Putamen (tissue), 1 donor: Measurements from ENCODE around the gene PEX14.

Experiments
- DNase-seq: peaks from one replicate; pipeline ENCODE4 v3.0.0-alpha.2; 2016; ENCODE audit warnings: low spot score

PEX14 gene

DNA sequence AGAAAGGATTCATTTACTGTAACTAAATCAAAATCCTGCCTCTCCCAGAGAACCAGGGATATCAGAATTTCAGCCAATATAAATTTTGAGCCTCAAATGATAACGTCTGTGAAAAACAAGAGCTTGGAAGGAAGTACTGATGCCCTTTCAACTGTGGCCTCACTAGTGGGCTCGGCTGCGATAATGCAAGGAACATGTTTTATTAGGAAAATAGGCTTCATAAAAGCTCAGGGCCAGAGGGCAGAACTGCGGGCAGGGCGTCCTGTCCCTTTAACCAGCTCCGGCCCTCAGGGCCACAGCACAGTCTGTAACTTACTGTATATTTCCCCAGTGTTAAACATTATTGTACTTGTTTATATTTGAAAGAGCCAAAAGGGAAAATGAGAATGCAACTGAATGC, 122.0 kb downstream of the PEX14 start:
- no peak for DNase-seq

DNA sequence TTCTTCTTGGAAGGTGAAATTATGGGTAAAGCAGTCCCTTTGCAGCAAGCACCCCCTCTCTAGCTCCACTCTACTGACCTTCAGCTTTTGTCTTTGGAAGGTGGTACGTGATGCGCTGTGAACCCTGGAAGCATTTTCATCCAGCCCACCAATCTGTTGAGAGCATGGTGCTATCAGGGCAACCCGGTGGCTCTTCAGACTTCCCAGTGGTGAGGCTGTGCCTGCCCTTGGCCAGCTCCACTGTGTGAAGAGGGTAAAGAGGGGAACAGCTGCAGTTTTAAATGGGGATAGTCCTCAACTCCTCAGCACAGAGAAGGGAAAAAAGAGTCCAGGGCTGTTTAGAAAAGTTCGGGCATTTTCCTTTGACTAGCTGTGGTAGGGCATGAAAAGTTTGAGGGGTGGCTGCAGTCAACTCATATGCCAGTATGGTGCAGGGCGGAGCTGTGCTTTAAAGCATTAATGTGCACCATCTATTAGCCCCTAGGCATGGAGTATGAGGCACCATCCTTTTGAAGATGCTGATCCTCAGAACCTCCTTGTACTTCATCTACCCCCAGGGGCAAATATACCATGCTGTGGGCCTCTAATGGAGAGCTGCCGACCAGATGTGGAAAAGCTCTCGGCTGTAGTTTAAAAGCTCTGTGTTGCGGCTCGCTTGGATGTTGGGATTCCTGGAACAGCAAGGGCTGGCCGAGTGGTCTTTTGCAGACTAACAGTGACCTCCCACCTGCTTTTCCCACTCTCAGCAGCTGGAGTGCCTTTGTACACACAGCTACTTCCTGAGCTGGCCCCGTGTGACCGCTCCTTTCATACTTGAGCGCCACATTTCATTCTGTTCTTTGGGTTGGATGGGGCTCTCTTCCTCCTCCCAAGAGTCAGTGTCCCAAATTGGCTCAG, 123.0 kb downstream of the PEX14 start:
- DNase-seq, result no peak

DNA sequence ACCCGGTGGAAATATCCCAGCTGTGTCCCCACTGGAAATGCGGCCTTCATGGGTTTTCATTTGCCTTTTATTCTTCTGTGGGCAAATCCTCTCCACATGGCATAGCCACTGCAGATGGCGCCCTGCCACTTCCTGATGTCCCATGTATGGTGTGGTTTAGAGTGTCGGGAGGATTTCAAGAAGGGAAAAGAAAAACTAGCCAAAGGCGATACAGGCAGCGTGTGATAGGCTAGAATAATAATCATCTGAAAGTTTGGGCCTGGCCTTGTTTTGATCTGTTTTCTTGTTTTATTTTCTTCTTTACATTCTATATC, 123.6 kb downstream of the PEX14 start:
- peak; percentile 25 for DNase-seq

DNA sequence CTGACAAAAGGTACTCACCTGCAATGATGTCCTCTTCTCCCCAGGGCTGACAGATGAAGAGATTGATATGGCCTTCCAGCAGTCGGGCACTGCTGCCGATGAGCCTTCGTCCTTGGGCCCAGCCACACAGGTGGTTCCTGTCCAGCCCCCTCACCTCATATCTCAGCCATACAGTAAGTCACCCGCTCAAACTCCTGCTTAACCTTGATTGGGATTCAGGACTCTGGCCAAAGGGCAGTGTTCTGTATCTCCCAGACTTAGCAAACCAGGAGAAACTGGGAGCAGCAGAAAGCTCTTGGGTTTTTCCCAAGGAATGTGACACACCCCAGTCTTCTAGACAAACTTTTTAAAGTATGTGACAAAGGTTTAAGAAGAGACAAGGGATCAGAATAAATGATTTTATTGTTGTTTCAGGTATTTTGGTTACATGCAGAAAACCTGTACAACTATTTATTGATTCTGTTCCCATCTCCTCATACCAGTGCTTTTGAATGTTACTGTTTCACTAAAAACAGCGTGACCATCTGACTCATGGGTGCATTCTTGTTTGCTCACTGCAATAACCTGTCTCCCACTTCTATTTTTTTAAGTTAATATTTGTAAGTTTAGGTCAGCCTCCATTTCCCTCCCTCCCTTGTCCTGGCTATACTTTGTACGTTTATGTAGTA, 124.6 kb downstream of the PEX14 start:
- DNase-seq, result no peak

DNA sequence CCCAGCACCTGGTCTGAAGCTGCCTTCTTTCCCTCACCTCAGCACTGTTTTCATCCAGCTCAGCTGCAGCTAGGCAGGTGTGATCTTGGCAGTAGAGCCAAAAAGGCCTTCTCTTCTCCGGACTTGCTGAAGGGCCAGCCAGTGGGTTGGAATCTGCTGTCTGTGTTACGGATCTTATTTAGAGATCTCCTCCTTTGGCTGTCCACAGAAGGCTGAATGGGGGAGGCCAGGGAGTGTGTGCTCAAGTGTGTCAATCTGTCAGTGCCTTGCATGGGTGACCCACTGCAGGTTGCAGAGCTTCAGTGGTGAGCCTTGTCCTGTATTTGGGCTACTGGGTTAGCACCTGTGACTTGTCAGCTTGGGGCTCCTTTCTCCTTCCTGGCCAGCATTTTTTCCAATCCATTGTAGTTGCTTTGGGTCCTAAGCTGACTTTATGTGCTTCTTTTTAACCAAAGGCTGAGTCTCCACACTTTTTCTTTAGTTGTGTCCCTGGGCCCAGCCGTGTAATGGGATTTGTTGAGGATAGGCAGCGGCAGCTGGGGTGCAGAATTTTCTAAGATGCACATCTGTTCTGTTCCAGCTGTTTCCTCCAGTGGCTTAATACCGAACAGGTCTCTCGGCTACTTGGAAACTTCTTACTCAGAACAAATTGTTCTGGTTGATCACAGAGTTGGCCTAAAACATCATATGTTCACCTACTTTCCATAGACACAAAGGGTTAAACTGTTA, 126.8 kb downstream of the PEX14 start:
- no peak for DNase-seq

DNA sequence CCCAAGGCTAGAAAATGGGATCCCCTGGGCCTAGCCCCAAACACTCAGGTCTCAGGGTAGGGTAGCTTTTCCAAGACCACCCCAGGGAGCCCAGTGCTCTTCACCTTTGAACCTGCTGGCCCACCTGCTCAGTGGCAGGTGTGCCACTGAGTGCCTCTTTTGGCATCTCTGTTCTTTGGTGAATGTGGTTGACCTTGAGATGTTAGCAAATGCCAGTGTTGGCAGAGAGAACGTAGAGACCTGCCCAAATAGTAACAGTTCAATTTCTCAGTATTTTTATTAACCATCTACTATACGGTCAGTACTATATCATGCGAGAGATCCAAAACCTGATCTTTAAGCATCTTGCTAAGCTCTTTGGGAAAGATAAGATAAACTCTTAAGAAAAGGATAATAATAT, 128.2 kb downstream of the PEX14 start:
- DNase-seq, result no peak

DNA sequence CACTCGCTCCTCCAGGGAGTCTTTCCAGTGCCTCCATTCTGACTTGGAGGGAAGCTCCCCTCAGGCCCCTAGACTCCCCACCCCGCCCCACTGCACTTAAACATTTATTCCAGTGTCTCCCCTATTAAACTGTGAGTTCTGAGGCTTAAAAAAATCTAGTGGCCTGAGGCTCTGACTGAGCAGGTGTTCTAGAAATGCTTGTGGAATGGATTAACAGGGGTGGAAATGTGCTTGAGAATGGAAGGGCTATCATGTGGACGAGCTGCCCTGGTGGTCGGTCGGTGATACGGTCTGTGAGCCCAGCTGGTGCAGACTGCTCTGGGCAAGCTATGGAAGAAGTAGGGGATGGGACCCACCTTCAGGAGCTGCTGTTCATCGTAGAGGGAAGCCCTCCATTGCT, 130.2 kb downstream of the PEX14 start:
- no peak for DNase-seq

DNA sequence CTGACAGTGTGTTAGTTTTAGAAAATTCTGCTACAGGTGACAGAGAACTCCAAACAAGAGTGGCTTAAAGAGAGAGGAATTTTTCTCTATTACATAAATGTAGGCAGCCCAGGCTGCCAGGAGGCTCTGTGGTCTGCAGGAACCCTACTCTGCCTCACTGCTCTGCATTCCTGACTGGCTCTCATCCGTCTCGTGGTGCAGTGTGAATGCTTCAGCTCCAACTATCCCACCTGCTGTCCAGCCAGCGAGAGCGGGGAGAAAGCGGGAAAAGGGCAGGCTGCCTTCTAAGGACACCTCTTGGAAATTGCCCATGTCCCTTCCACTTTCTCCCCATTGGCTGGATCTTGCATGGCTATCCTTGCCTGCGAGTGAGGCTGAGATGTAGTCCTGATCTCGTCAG, 131.3 kb downstream of the PEX14 start:
- DNase-seq, result no peak

DNA sequence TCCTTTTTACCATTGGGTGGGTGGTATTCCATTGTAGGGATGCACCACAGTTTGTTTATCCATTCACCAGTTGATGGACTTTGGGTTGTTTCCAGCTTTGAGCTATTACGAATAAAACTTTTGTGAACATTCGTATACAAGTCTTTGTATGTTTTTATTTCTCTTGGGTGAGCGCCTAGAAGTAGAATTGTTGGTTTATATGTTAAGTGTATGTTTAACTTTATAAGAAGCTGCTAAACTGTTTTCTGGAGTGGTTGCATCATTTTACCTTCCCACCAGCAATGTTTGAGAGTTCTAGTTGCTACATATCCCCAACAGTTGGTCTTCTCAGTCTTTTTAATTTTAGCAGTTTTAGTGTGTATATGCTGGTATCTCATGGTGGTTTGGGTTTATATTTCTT, 132.5 kb downstream of the PEX14 start:
- DNase-seq, result no peak

DNA sequence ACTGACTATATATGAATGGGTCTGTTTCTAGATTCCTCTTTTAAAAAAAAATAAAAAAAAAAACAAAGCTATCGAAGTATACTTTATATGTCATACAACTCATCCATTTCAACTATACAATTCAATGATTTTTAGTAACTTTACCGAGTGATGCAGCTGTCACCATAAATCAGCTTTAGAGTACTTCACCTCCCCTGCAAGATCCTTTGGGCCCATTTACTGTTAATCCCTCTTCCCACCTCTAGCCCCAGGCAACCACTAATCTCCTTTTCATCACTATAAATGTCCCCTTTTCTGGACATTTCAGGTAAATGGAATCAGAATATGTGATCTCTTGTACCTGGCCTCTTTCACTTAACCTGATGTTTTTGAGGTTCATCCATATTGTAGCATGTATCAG, 133.9 kb downstream of the PEX14 start:
- DNase-seq, result no peak

DNA sequence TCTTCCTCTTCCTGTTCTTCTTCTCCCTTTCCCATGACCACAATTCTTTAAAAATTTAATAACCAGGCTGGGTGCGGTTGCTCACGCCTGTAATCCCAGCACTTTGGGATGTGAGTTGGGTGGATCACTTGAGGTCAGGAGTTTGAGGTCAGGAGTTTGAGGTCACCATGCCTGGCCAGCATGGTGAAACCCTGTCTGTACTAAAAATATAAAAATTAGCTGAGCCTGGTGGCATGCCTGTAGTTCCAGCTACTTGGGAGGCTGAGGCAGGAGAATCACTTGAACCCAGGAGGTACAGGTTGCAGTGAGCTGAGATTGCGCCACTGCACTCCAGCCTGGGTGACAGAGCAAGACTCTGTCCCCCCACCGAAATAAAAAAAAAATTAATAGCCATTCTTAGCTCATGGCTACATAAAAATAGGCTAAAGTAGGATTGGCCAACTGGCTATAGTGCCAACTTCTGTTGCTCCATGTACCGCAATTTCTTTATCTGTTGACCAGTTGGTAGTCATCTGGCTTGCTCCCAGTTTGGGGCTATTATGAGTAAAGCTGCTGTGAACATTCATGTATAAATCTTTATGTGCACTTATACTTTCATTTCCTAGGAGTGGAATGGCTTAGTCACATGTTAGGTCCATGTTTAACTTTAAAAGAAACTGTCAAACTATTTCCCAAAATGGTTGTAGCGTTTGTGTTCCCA, 136.3 kb downstream of the PEX14 start:
- no peak for DNase-seq

DNA sequence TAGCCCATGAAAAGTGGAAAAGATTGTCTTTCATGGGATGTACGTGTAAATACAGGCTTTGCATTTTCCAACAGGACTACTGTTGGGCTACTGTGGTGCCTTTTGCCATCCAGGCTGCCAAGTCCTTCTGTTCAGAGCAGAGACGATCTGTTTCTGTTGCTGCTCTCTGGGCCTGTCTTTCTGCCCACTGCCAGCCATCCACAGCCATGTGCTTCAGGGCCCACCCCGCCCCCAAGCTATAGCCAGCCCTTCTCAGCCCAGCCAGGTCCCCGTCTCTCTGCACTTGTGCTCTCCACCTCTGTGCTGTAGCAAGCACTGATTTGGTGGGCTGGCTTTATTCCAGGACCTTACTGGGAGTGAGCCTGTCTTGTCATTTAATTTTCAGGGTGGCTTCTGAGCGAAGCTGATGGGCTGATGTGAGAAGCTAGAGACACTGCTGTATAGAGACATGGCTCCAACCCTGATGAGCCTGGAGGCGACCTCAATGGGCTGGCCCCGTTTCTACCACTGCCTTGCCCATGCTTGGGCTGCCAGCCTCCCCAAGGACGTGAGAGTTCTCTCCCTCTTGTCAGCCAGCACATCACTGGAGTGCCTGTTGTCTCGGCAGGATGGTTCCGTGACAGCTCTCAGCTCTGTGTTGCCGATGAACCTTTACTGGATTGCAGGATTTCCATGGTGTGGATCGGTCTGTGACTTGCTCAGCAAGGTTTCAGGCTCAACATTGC, 137.8 kb downstream of the PEX14 start:
- DNase-seq, result no peak

DNA sequence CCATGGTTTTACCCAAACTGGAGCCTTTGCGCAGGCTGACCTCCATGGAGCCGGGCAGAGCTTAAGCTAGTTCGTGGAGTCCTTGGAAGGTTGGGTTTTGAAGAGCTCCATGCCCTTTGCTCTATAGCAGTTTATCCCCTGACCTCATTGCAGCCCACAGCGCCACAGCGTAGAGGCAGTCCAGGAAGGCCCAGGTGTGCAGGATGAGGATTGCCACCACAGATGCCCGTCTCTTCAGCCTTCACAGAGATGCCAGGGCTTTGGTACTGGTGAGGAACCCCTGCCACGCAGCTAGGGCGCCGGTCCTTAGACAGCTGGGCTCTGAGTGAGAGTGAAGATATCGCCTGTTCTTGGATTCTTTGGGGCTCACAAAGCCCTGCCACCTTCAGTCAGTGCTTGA, 138.6 kb downstream of the PEX14 start:
- no peak for DNase-seq

DNA sequence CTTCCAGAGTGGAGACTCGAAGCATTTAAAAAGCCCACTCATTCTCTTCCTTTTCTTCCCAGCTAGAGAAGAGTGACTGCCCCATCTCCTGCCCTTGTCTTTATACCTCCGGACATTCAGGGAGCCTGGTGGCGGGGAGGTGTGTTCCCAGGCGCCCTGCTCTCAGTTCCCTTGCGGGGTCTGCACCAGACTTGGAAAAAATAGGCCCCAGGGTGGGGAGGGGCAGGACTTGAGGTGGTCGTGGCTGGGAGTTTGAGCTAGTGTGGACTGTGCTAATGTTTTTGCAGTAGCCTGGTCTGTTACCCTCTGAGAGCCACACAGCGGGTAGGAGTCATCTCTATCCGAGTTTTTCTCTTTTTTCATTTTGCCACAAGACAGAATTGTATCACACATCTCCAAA, 139.1 kb downstream of the PEX14 start:
- no peak for DNase-seq

DNA sequence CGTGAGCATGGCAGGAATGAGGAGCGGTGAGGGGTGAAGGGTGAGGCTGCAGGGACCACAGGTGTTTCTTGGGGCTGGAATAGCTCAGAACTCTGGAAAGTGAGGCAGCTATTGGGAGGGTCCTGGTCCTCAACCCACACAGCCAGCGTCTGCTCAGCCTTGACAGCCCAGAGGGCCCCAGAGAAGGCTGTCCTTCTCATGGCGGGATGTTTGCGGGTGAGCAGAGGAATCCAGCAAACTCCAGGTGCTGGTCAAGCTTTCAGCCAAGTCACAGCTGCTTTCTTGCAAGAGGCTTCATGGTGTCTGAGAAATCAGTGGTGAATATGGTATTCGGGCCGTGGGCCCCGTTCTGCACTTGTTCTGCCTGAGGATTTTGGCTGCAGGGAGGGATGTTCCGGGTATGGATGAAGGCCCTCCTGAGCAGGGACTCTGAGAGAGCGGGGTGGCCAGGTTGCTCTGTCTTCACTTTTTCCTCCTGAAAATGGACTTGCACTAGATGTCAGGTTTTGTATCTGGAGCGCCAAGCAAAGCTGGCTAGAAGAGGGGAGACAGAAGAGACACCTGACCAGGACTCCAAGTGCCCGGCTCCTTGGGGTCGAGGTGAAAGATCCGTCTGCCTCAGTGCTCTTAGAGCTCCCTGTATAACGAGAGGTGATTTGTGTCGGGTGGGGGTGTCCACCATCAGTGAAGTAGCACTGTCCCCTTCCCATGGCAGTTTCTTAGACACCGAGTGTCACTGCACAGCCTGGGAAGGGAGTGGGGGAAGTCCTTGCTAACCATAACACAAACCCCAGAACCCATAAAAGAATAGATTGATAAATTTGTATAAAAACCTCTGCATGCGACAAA, 139.9 kb downstream of the PEX14 start:
- no peak for DNase-seq

DNA sequence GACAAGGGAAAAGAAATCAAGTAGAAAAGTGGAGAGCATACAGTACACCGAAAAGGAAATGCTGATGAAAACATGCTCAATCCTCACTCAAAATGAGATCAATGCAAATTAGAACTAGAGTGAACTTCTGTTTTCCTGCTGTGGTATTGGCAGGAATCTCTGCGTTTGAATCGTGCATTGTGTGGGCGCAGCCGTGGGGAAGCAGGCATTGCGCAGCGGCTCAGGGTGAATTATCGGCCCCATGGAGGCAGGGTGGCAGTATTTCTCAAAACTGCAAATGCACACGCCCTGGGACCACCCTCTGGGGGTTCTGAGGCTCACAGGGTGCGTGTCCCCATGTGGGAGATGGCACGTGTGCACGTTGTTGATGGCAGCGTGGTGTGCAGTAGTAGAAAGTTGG, 140.6 kb downstream of the PEX14 start:
- peak; percentile 56 for DNase-seq

DNA sequence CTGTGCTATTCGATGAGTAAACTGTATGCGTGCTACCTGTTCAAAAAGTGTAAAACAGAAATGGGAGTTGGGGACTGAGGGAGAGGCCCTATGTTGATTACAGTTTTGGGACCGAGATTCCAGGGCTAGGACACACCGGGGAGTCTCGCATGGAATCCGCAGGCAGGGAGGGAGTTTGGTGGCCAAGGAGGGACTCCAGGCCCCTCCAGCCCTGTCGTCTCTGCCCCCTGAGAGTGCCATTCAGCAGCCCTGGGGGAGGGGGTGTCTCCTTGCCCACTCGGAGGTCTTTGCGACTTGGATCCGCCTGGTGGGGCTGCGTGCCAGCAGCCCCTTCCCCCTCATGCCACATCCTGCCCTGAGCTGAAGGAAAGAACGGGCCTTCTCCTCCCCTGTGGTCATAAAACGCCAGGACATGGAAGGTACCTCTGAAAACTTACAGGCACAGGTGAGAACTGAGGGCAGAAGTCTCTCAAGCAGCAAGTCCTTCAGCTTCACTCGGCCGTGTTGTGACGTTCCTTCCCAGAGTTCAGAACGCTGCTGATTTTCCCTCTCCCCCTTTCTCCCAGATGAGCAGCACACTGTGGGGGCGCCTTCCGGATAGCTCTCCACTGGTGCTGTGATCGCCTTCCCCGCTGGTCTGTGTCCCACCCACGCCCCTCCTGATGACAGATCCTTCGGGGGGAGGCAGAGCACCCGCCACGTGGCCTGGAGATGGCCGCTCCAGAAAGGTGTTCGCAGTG, 141.4 kb downstream of the PEX14 start:
- no peak for DNase-seq

DNA sequence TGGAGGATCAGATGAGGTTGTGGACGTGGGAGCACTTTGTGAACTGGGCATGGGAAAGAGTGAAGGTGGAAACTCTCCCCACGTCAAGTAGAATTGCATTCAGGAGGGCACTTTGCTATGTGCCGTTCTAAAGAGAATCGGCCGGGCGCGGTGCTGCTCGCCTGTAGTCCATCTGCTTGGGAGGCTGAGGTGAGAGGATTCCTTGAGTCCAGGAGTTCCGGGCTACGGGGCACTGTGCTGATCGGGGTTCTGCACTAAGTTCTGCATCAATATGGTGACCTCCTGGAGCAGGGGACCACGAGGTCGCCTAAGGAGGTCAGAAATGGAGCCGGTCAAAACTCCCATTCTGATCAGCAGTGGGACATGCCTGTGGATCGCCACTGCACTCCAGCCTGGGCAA, 141.9 kb downstream of the PEX14 start:
- DNase-seq, result no peak

DNA sequence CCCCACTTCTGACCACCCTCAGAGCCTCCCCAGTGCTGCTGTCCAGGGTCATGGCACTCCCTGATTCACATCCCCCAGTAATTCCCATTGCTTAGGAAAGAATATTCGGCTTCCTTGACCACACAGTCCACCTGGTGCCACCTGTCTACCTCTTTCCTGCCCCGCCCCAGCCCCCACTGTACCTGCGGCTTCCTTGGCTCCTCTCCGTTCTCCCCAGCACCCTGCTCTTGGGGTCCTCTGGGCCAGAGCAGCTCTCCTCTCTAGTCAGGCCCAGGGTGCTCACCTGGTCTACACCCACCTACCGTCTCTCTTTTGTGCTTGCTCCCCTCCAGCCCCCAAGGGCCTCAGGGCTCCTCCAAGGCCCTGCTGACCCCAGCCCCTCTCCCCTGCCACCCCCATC, 142.6 kb downstream of the PEX14 start:
- DNase-seq, result no peak
